Right atrium auricular region (tissue), 2 donors: ENCODE results near the gene PUM2. TPM values are rescaled to one million over a fixed set of nuclear protein-coding genes. Genes with fewer than 3 reads are reported as not detected.
"Not testable (repeated sequence)": the region's sequence is repeated elsewhere in the genome, so short reads cannot be mapped to it uniquely, and the experiment has no call there.

Source experiments
- DNase-seq: peaks from one replicate; pipeline ENCODE4 v3.0.0-alpha.2; 2019; ENCODE audit warnings: low spot score
- H3K27ac ChIP-seq, 2 donors: fragments of 200-600 bp; sonication (generic); 1 replicate in 1 of 2; 2 replicates in 1 of 2; pipeline ENCODE4 v1.5.1; 2016 to 2019
- H3K27me3 ChIP-seq, 2 donors: fragments of 200-600 bp; sonication (generic); one replicate each; pipeline versions ENCODE4 v1.5.1 to v1.6.0; 2017 to 2019
- H3K36me3 ChIP-seq: fragments of 200-600 bp; sonication (generic); one replicate; pipeline ENCODE4 v1.5.1; 2016
- H3K4me1 ChIP-seq, 2 donors: fragments of 200-600 bp; sonication (generic); one replicate each; pipeline versions ENCODE4 v1.5.1 to v1.6.0; 2017 to 2019
- H3K4me3 ChIP-seq, 2 donors: fragments of 200-600 bp; sonication (generic); 1 replicate in 1 of 2; 2 replicates in 1 of 2; pipeline ENCODE4 v1.5.1; 2017 to 2019; ENCODE audit warnings: mild to moderate bottlenecking in 1 of 2, moderate library complexity in 1 of 2
- H3K9me3 ChIP-seq, 2 donors: fragments of 200-600 bp; sonication (generic); one replicate each; pipeline ENCODE4 v1.5.1; 2019
- CTCF ChIP-seq, 2 donors: fragments of 200-600 bp; sonication (generic); IDR thresholded peaks; one replicate each; pipeline ENCODE4 v1.5.1; 2019; ENCODE audit warnings: antibody characterized with exemption in 2 of 2
- total RNA-seq, 2 donors: library from RNA; depleted of rRNA; stranded (reverse); fragments of >200 nt; gene quantifications; one replicate each; pipeline ENCODE4 v1.1.0, GENCODE V29; 2016

PUM2 gene
- total RNA-seq, 2 donors from 2014 or later = 35.0 to 44.8 TPM

GRCh38 chr2:20282916-20283592 lies 67.6 kb downstream of the PUM2 start:
- Histone ChIP-seq H3K4me1 (peaks cover 0 to 12% of the 10 kb centered on the region in 2 donors), H3K36me3 (peaks cover 18% of the 10 kb centered on the region), H3K27ac (no peak overlapping the region), H3K4me3 (no peak overlapping the region), H3K9me3 (no peaks in the 10 kb centered on the region), H3K27me3 (no peaks in the 10 kb centered on the region)
- DNase-seq = no peak
- TF ChIP-seq CTCF (IDR thresholded peaks at IDR 0.05) = no peak

GRCh38 chr2:20281876-20282275 lies 68.8 kb downstream of the PUM2 start:
- peaks cover 18% of the 10 kb centered on the region for H3K36me3 ChIP-seq
- no peak for DNase-seq
- H3K4me1 ChIP-seq = peaks cover 0 to 12% of the 10 kb centered on the region in 2 donors
- H3K4me3 ChIP-seq = no peak overlapping the region
- TF ChIP-seq CTCF (IDR thresholded peaks at IDR 0.05) = no peak
- H3K27me3 ChIP-seq = no peaks in the 10 kb centered on the region
- H3K9me3 ChIP-seq = no peaks in the 10 kb centered on the region
- no peak overlapping the region for H3K27ac ChIP-seq

- DNase-seq = no peak
- H3K9me3 ChIP-seq = no peaks in the 10 kb centered on the region
Observed at GRCh38 chr2:20273042-20273441, 77.6 kb downstream of the PUM2 start.

GRCh38 chr2:20268317-20268716 lies 82.3 kb downstream of the PUM2 start:
- not testable (repeated sequence) for H3K4me3 ChIP-seq, DNase-seq, H3K4me1 ChIP-seq, H3K9me3 ChIP-seq, H3K27ac ChIP-seq, H3K27me3 ChIP-seq
- peaks cover 15% of the 10 kb centered on the region for H3K36me3 ChIP-seq

More at GRCh38 chr2:20273042-20273441, 77.6 kb downstream of the PUM2 start:
- Histone ChIP-seq H3K36me3 (peaks cover 15% of the 10 kb centered on the region), H3K27ac (no peak overlapping the region), H3K4me1 (no peaks in the 10 kb centered on the region), H3K27me3 (no peaks in the 10 kb centered on the region), H3K4me3 (no peak overlapping the region)
- no peak for TF ChIP-seq CTCF (IDR thresholded peaks at IDR 0.05)

- Histone ChIP-seq H3K4me3 (no peak overlapping the region), H3K4me1 (no peaks in the 10 kb centered on the region), H3K9me3 (no peaks in the 10 kb centered on the region), H3K27ac (no peak overlapping the region), H3K36me3 (peaks cover 15% of the 10 kb centered on the region), H3K27me3 (no peaks in the 10 kb centered on the region)
- TF ChIP-seq CTCF (IDR thresholded peaks at IDR 0.05) = no peak
- no peak for DNase-seq
Observed at GRCh38 chr2:20267529-20267928, 83.1 kb downstream of the PUM2 start.

GRCh38 chr2:20264629-20265028 lies 86.0 kb downstream of the PUM2 start:
- H3K27ac ChIP-seq = no peak overlapping the region
- no peaks in the 10 kb centered on the region for H3K9me3 ChIP-seq
- H3K27me3 ChIP-seq = no peaks in the 10 kb centered on the region
- H3K4me3 ChIP-seq = no peak overlapping the region
- TF ChIP-seq CTCF (IDR thresholded peaks at IDR 0.05) = no peak
- DNase-seq = no peak
- peaks cover 28% of the 10 kb centered on the region for H3K36me3 ChIP-seq
- no peaks in the 10 kb centered on the region for H3K4me1 ChIP-seq
